GM12878 (cell line): Measurements from ENCODE around the gene TFB1M. TPM values are rescaled to one million over a fixed set of nuclear protein-coding genes. Genes with fewer than 3 reads are reported as not detected.

Experiments used
- BACH1 ChIP-seq: fragments of 450-650 bp; IDR thresholded peaks from 2 replicates; pipeline ENCODE4 v1.6.1; 2017; ENCODE audit warnings: mild to moderate bottlenecking, borderline replicate concordance
- CBX5 ChIP-seq: sonication (generic); IDR thresholded peaks from 2 replicates; pipeline ENCODE4 v1.6.1; 2016; ENCODE audit warnings: low read depth, moderate library complexity, mild to moderate bottlenecking, inconsistent platforms
- EED ChIP-seq: sonication (generic); IDR thresholded peaks from 2 replicates; pipeline ENCODE4 v1.6.1; 2016; ENCODE audit warnings: antibody characterized with exemption, low read depth
- KAT2A ChIP-seq: conservative IDR thresholded peaks from 2 replicates; pipeline ENCODE4 v1.6.1; 2011; ENCODE audit warnings: low read depth, low read length; ENCODE audit not compliant: control insufficient read depth
- MTA2 ChIP-seq: fragments of 450-650 bp; IDR thresholded peaks from 2 replicates; pipeline ENCODE4 v1.6.1; 2016; ENCODE audit warnings: low read depth, mild to moderate bottlenecking, moderate library complexity
- NRF1 ChIP-seq: conservative IDR thresholded peaks from 2 replicates; pipeline ENCODE4 v1.6.1; 2011; ENCODE audit warnings: mild to moderate bottlenecking, low read depth, low read length, improper control_type of control experiment
- SMARCA5 ChIP-seq: fragments of 450-650 bp; IDR thresholded peaks from 2 replicates; pipeline ENCODE4 v1.6.1; 2017; ENCODE audit warnings: mild to moderate bottlenecking
- TAF1 ChIP-seq: IDR thresholded peaks from 2 replicates; pipeline ENCODE4 v1.6.1; 2011; ENCODE audit warnings: mild to moderate bottlenecking, low read depth, low read length, borderline replicate concordance
- TCF3 ChIP-seq: IDR thresholded peaks from 2 replicates; pipeline ENCODE4 v1.6.1; 2012; ENCODE audit warnings: low read depth, mild to moderate bottlenecking, low read length, borderline replicate concordance; ENCODE audit not compliant: insufficient read depth
- TCF7 ChIP-seq: IDR thresholded peaks from 2 replicates; pipeline ENCODE4 v1.6.1; 2014; ENCODE audit warnings: antibody characterized with exemption, borderline replicate concordance
- ZNF384 ChIP-seq: IDR thresholded peaks from 2 replicates; pipeline ENCODE4 v1.6.1; 2012; ENCODE audit warnings: low read depth, mild to moderate bottlenecking, low read length, improper control_type of control experiment, borderline replicate concordance
- polyA plus RNA-seq, 11 experiments: library from polyadenylated mRNA; depleted of rRNA in 4 of 11; unstranded in 6 of 11; stranded (reverse) in 5 of 11; fragments of >200 nt; fragmentation: Nextera tagmentation in 4 of 11; fragmentation: Illumina TruSeq in 1 of 11; extraction: Ambion mirVana in 4 of 11; extraction: Trizol in 1 of 11; gene quantifications; 1 replicate in 1 of 11; 2 replicates in 10 of 11; pipeline versions ENCODE4 v1.2.1 to v1.2.3, GENCODE V29; 2011 to 2016; ENCODE audit warnings: inconsistent platforms in 2 of 11, missing spikeins in 2 of 11, low read depth in 1 of 11
- total RNA-seq, 4 experiments: library from RNA; depleted of rRNA in 3 of 4; stranded (reverse); fragments of >200 nt in 3 of 4; fragmentation: Illumina TruSeq in 1 of 4; extraction: Trizol in 1 of 4; gene quantifications; 2 replicates each; pipeline versions ENCODE4 v1.2.1 to v1.2.3, GENCODE V29; 2013 to 2021
- TF ChIP-seq, protein P1 (sequence below): IDR thresholded peaks from 2 replicates; pipeline ENCODE4 v1.6.1; 2012; ENCODE audit warnings: improper control_type of control experiment, low read depth, low read length; ENCODE audit not compliant: insufficient replicate concordance
- TF ChIP-seq, protein P2 (sequence below): IDR thresholded peaks from 2 replicates; pipeline ENCODE4 v1.6.1; 2012; ENCODE audit warnings: low read length, inconsistent platforms
- TF ChIP-seq, protein P3 (sequence below): IDR thresholded peaks from 2 replicates; pipeline ENCODE4 v1.6.1; 2011; ENCODE audit warnings: low read depth, low read length, improper control_type of control experiment, borderline replicate concordance
- TF ChIP-seq, protein P4 (sequence below): fragments of 450-650 bp; IDR thresholded peaks from 2 replicates; pipeline ENCODE4 v1.6.1; 2017; ENCODE audit warnings: mild to moderate bottlenecking
- TF ChIP-seq, protein P5 (sequence below): fragments of 450-650 bp; IDR thresholded peaks from 2 replicates; pipeline ENCODE4 v1.6.1; 2016; ENCODE audit warnings: mild to moderate bottlenecking

Gene TFB1M
- total and polyA plus RNA-seq, 10 of the 15 experiments (the other 5 are each of a cell fraction or from before 2014, with no cell fraction given) = 29.9 to 117 (median 41.3) TPM

DNA sequence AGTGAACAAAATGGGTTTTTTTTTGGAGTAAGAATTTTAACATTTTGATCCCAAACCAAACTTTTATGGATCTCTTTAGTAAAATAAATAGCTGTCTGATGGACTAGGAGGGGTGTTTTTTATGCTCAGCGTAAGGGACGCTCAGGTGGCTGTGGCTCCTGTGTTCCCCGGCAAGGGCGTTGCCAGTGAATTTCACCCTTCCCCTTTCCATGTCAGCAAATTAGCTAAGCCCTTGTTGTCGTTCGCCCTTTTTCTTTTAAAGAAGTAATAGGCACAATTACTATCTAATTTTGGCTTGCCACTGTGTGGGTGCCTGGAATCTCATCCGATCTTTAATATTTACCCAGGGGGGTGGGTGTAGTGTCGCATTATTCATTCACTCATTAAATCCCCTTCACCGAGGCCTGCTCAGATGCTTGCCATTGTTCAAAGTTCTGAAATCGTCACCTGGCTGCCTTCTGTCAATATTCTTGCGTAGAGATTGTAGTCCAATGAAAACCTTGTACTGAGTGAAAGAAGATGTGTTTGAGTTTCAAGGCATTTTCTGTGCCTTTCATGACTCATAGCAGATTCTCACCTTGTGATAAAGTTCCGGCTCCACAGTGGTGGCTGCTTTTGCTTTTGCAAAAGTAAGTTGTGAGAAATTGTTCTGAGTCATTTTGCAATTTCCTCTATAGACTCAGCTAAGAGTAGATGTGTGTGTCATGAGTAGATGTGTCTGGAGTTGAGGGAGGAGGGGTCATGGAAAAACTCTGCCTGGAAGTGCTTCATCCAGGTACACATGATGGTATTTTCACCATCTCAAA is 90.4 kb downstream of the TFB1M start (continued):
- TF ChIP-seq MTA2 (peak; percentile 66; the same call in 1 of the 2 replicates), ZNF384 (no peak), SMARCA5 (peak; percentile 69; the same call in 1 of the 2 replicates), TCF7 (no peak), CBX5 (0 out of 2 replicates have a peak, but pooled peaks have one; percentile 58), NRF1 (no peak), BACH1 (peak; percentile 70; the same call in 1 of the 2 replicates), EED (peak; percentile 68; the same call in 1 of the 2 replicates), KAT2A (no peak), TAF1 (no peak), TCF3 (no peak)
- TF ChIP-seq, protein P1, sequence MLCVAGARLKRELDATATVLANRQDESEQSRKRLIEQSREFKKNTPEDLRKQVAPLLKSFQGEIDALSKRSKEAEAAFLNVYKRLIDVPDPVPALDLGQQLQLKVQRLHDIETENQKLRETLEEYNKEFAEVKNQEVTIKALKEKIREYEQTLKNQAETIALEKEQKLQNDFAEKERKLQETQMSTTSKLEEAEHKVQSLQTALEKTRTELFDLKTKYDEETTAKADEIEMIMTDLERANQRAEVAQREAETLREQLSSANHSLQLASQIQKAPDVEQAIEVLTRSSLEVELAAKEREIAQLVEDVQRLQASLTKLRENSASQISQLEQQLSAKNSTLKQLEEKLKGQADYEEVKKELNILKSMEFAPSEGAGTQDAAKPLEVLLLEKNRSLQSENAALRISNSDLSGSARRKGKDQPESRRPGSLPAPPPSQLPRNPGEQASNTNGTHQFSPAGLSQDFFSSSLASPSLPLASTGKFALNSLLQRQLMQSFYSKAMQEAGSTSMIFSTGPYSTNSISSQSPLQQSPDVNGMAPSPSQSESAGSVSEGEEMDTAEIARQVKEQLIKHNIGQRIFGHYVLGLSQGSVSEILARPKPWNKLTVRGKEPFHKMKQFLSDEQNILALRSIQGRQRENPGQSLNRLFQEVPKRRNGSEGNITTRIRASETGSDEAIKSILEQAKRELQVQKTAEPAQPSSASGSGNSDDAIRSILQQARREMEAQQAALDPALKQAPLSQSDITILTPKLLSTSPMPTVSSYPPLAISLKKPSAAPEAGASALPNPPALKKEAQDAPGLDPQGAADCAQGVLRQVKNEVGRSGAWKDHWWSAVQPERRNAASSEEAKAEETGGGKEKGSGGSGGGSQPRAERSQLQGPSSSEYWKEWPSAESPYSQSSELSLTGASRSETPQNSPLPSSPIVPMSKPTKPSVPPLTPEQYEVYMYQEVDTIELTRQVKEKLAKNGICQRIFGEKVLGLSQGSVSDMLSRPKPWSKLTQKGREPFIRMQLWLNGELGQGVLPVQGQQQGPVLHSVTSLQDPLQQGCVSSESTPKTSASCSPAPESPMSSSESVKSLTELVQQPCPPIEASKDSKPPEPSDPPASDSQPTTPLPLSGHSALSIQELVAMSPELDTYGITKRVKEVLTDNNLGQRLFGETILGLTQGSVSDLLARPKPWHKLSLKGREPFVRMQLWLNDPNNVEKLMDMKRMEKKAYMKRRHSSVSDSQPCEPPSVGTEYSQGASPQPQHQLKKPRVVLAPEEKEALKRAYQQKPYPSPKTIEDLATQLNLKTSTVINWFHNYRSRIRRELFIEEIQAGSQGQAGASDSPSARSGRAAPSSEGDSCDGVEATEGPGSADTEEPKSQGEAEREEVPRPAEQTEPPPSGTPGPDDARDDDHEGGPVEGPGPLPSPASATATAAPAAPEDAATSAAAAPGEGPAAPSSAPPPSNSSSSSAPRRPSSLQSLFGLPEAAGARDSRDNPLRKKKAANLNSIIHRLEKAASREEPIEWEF = no peak
- TF ChIP-seq, protein P2, sequence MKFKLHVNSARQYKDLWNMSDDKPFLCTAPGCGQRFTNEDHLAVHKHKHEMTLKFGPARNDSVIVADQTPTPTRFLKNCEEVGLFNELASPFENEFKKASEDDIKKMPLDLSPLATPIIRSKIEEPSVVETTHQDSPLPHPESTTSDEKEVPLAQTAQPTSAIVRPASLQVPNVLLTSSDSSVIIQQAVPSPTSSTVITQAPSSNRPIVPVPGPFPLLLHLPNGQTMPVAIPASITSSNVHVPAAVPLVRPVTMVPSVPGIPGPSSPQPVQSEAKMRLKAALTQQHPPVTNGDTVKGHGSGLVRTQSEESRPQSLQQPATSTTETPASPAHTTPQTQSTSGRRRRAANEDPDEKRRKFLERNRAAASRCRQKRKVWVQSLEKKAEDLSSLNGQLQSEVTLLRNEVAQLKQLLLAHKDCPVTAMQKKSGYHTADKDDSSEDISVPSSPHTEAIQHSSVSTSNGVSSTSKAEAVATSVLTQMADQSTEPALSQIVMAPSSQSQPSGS = peak; percentile 80
- TF ChIP-seq, protein P3, sequence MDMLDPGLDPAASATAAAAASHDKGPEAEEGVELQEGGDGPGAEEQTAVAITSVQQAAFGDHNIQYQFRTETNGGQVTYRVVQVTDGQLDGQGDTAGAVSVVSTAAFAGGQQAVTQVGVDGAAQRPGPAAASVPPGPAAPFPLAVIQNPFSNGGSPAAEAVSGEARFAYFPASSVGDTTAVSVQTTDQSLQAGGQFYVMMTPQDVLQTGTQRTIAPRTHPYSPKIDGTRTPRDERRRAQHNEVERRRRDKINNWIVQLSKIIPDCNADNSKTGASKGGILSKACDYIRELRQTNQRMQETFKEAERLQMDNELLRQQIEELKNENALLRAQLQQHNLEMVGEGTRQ = no peak
- TF ChIP-seq, protein P4, sequence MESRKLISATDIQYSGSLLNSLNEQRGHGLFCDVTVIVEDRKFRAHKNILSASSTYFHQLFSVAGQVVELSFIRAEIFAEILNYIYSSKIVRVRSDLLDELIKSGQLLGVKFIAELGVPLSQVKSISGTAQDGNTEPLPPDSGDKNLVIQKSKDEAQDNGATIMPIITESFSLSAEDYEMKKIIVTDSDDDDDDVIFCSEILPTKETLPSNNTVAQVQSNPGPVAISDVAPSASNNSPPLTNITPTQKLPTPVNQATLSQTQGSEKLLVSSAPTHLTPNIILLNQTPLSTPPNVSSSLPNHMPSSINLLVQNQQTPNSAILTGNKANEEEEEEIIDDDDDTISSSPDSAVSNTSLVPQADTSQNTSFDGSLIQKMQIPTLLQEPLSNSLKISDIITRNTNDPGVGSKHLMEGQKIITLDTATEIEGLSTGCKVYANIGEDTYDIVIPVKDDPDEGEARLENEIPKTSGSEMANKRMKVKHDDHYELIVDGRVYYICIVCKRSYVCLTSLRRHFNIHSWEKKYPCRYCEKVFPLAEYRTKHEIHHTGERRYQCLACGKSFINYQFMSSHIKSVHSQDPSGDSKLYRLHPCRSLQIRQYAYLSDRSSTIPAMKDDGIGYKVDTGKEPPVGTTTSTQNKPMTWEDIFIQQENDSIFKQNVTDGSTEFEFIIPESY = no peak
- TF ChIP-seq, protein P5, sequence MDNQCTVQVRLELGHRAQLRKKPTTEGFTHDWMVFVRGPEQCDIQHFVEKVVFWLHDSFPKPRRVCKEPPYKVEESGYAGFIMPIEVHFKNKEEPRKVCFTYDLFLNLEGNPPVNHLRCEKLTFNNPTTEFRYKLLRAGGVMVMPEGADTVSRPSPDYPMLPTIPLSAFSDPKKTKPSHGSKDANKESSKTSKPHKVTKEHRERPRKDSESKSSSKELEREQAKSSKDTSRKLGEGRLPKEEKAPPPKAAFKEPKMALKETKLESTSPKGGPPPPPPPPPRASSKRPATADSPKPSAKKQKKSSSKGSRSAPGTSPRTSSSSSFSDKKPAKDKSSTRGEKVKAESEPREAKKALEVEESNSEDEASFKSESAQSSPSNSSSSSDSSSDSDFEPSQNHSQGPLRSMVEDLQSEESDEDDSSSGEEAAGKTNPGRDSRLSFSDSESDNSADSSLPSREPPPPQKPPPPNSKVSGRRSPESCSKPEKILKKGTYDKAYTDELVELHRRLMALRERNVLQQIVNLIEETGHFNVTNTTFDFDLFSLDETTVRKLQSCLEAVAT = no peak
